HG02852 (cell line): ENCODE data around the gene TSPAN9.
A peak's percentile ranks its signal among the peaks of the same experiment; 100 is the strongest.

Source experiments
- ATAC-seq: cut with Tn5 transposase; IDR thresholded peaks from one replicate; pipeline ENCODE4 v1.9.1; 2021; ENCODE audit warnings: mild to moderate bottlenecking, moderate library complexity; ENCODE audit not compliant: unreplicated experiment

Gene TSPAN9

GRCh38 chr12:3157581-3158323 lies 80.6 kb downstream of the TSPAN9 start:
- no peak for ATAC-seq

- ATAC-seq: no peak
These were observed 81.8 kb downstream of the TSPAN9 start for GRCh38 chr12:3158851-3159465.

GRCh38 chr12:3160081-3160480 lies 82.9 kb downstream of the TSPAN9 start:
- ATAC-seq: no peak

- ATAC-seq: no peak
These were observed 84.7 kb downstream of the TSPAN9 start for GRCh38 chr12:3161861-3162260.

GRCh38 chr12:3164454-3165077 lies 87.4 kb downstream of the TSPAN9 start:
- ATAC-seq: no peak

- no peak for ATAC-seq
These were observed 88.2 kb downstream of the TSPAN9 start for GRCh38 chr12:3165078-3165980.

GRCh38 chr12:3167636-3168035 lies 90.5 kb downstream of the TSPAN9 start:
- ATAC-seq: no peak

- no peak for ATAC-seq
These were observed 91.3 kb downstream of the TSPAN9 start for GRCh38 chr12:3168223-3169221.

GRCh38 chr12:3170423-3171194 lies 93.4 kb downstream of the TSPAN9 start:
- ATAC-seq: no peak

- ATAC-seq: no peak
These were observed 94.0 kb downstream of the TSPAN9 start for GRCh38 chr12:3171195-3171591.

- no peak for ATAC-seq
These were observed 95.2 kb downstream of the TSPAN9 start for GRCh38 chr12:3172124-3173007.

GRCh38 chr12:3173008-3173553 lies 95.9 kb downstream of the TSPAN9 start:
- no peak for ATAC-seq

- no peak for ATAC-seq
These were observed 96.7 kb downstream of the TSPAN9 start for GRCh38 chr12:3173912-3174311.

- ATAC-seq: no peak
These were observed 98.1 kb downstream of the TSPAN9 start for GRCh38 chr12:3175238-3175637.

- no peak for ATAC-seq
These were observed 99.6 kb downstream of the TSPAN9 start for GRCh38 chr12:3176754-3177153.

GRCh38 chr12:3177778-3178425 lies 100.7 kb downstream of the TSPAN9 start:
- ATAC-seq: peak; percentile 64

- ATAC-seq: no peak
These were observed 101.6 kb downstream of the TSPAN9 start for GRCh38 chr12:3178671-3179313.
